ENCODE measurements around the gene MTHFD1L.

Gene MTHFD1L

GRCh38 chr6:150962436-150962835 lies 96.9 kb downstream of the MTHFD1L start:
- Histone ChIP-seq H3K9me3 (ENCODE audit: insufficient read depth, low read length) (no peaks in the 10 kb centered on the region), H2AFZ (ENCODE audit: low read depth, low read length, severe bottlenecking) (no peak overlapping the region), H3K4me2 (ENCODE audit: low read depth, low read length, poor library complexity, severe bottlenecking) (no peak overlapping the region), H3K27me3 (ENCODE audit: low read length) (no peaks in the 10 kb centered on the region), H3K4me3 (ENCODE audit: insufficient read depth, low read length, poor library complexity, severe bottlenecking) (no peak overlapping the region), H3K27ac (ENCODE audit: low read depth, low read length) (no peak overlapping the region), H3K79me2 (ENCODE audit: insufficient read depth, low read length) (no peaks in the 10 kb centered on the region), H3F3A (ENCODE audit: insufficient read depth) (no peaks in the 10 kb centered on the region), H4K20me1 (ENCODE audit: low read depth, low read length) (no peaks in the 10 kb centered on the region), H3K9ac (ENCODE audit: low read length) (no peak overlapping the region), H3K36me3 (ENCODE audit: low read length) (peaks cover 6% of the 10 kb centered on the region; the same call in 1 of the 2 replicates), H3K9me2 (replicated peaks; ENCODE audit: insufficient read depth, low read length) (no peaks in the 10 kb centered on the region)
- TF ChIP-seq EZH2phosphoT487 (conservative IDR thresholded peaks at IDR 0.05; ENCODE audit: low read length) (no peak), CTCF (IDR thresholded peaks at IDR 0.05; ENCODE audit: insufficient read depth, low read length, poor library complexity, severe bottlenecking) (no peak)

- Histone ChIP-seq H3K9me2 (replicated peaks; ENCODE audit: insufficient read depth, low read length) (no peaks in the 10 kb centered on the region), H3F3A (ENCODE audit: insufficient read depth) (no peaks in the 10 kb centered on the region), H3K27ac (ENCODE audit: low read depth, low read length) (no peak overlapping the region), H3K9me3 (ENCODE audit: insufficient read depth, low read length) (no peaks in the 10 kb centered on the region), H3K27me3 (ENCODE audit: low read length) (no peaks in the 10 kb centered on the region), H3K36me3 (ENCODE audit: low read length) (no peaks in the 10 kb centered on the region), H2AFZ (ENCODE audit: low read depth, low read length, severe bottlenecking) (no peak overlapping the region), H4K20me1 (ENCODE audit: low read depth, low read length) (no peaks in the 10 kb centered on the region), H3K4me2 (ENCODE audit: low read depth, low read length, poor library complexity, severe bottlenecking) (no peak overlapping the region), H3K4me3 (ENCODE audit: insufficient read depth, low read length, poor library complexity, severe bottlenecking) (no peak overlapping the region), H3K79me2 (ENCODE audit: insufficient read depth, low read length) (no peaks in the 10 kb centered on the region), H3K9ac (ENCODE audit: low read length) (no peak overlapping the region)
- TF ChIP-seq CTCF (IDR thresholded peaks at IDR 0.05; ENCODE audit: insufficient read depth, low read length, poor library complexity, severe bottlenecking): no peak
- TF ChIP-seq EZH2phosphoT487 (conservative IDR thresholded peaks at IDR 0.05; ENCODE audit: low read length): no peak
Measured at GRCh38 chr6:150964765-150965164, 99.3 kb downstream of the MTHFD1L start.

- Histone ChIP-seq H3K9ac (ENCODE audit: low read length) (no peak overlapping the region), H3K79me2 (ENCODE audit: insufficient read depth, low read length) (no peaks in the 10 kb centered on the region), H2AFZ (ENCODE audit: low read depth, low read length, severe bottlenecking) (no peak overlapping the region), H4K20me1 (ENCODE audit: low read depth, low read length) (no peaks in the 10 kb centered on the region), H3K4me2 (ENCODE audit: low read depth, low read length, poor library complexity, severe bottlenecking) (no peak overlapping the region), H3K4me3 (ENCODE audit: insufficient read depth, low read length, poor library complexity, severe bottlenecking) (no peak overlapping the region), H3K9me3 (ENCODE audit: insufficient read depth, low read length) (no peaks in the 10 kb centered on the region), H3K9me2 (replicated peaks; ENCODE audit: insufficient read depth, low read length) (no peaks in the 10 kb centered on the region), H3K27ac (ENCODE audit: low read depth, low read length) (no peak overlapping the region), H3F3A (ENCODE audit: insufficient read depth) (no peaks in the 10 kb centered on the region), H3K27me3 (ENCODE audit: low read length) (no peaks in the 10 kb centered on the region), H3K36me3 (ENCODE audit: low read length) (0 out of 2 replicates have a peak, but pooled peaks cover 2% of the 10 kb centered on the region)
- TF ChIP-seq CTCF (IDR thresholded peaks at IDR 0.05; ENCODE audit: insufficient read depth, low read length, poor library complexity, severe bottlenecking) (no peak), EZH2phosphoT487 (conservative IDR thresholded peaks at IDR 0.05; ENCODE audit: low read length) (no peak)
Measured at GRCh38 chr6:150966786-150967185, 101.3 kb downstream of the MTHFD1L start.

All from SU-DHL-6 (cell line).